ENCODE results near the gene SLC12A8. TPM values are rescaled to one million over a fixed set of nuclear protein-coding genes. Genes with fewer than 3 reads are reported as not detected.

The SLC12A8 gene
- total RNA-seq, 1 donor from 2014 or later, result 13.6 TPM

DNA sequence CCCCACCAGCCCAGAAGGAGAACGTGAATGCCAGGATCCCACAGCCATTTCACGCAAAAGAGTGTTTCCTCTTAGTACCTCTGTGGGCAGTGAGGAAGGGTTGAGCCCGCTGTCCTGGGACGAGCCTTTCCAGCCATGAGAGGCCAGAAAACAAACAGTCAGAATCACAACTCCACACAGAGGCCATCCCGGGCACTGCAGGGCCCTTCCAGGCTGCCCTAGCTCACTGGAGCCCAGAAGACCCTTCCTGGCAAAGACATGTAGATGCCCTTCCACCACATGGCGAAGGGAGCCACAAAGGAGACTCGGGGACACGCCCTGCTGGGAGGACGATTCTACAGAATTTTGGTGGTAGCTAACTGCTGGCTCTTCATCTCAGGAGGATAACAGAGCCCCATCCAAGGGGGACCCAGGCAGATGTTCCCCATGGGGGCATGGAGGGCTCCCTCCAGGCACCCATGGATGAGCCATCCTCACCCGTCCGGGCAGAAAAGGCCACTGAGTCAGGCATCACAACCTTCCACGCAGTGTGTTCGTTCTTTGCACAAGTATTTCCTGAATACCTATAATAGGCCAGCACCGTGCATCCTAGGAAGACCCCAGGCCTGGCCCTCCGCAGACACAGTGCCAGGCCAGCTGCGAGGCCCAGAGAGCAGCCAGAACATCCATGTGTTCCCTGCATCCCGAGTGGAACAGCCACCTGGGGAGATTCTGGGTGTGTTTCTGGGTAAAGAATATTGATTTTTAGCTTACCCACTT is 47.2 kb downstream of the SLC12A8 start:
- Histone ChIP-seq H3K27me3 (ENCODE audit: control insufficient read depth, insufficient read depth, low read length) (no peaks in the 10 kb centered on the region), H3K36me3 (ENCODE audit: control insufficient read depth, insufficient read depth, low read length) (no peaks in the 10 kb centered on the region), H3K4me3 (ENCODE audit: low read depth, low read length) (no peak overlapping the region)
- no peak for DNase-seq (ENCODE audit: low read depth)
- TF ChIP-seq, protein P1, sequence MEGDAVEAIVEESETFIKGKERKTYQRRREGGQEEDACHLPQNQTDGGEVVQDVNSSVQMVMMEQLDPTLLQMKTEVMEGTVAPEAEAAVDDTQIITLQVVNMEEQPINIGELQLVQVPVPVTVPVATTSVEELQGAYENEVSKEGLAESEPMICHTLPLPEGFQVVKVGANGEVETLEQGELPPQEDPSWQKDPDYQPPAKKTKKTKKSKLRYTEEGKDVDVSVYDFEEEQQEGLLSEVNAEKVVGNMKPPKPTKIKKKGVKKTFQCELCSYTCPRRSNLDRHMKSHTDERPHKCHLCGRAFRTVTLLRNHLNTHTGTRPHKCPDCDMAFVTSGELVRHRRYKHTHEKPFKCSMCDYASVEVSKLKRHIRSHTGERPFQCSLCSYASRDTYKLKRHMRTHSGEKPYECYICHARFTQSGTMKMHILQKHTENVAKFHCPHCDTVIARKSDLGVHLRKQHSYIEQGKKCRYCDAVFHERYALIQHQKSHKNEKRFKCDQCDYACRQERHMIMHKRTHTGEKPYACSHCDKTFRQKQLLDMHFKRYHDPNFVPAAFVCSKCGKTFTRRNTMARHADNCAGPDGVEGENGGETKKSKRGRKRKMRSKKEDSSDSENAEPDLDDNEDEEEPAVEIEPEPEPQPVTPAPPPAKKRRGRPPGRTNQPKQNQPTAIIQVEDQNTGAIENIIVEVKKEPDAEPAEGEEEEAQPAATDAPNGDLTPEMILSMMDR (IDR thresholded peaks at IDR 0.05; ENCODE audit: insufficient read depth, low read length, poor library complexity, severe bottlenecking), result peak; percentile 71

- no peaks in the 10 kb centered on the region for H3K27me3 ChIP-seq (ENCODE audit: control insufficient read depth, insufficient read depth, low read length)
- TF ChIP-seq, protein P1 (IDR thresholded peaks at IDR 0.05; ENCODE audit: insufficient read depth, low read length, poor library complexity, severe bottlenecking), result peak; percentile 7
- H3K36me3 ChIP-seq (ENCODE audit: control insufficient read depth, insufficient read depth, low read length), result no peaks in the 10 kb centered on the region
- H3K4me3 ChIP-seq (ENCODE audit: low read depth, low read length), result no peak overlapping the region
- DNase-seq (ENCODE audit: low read depth), result no peak
Measured at GRCh38 chr3:125163739-125164601, 48.6 kb downstream of the SLC12A8 start.

DNA sequence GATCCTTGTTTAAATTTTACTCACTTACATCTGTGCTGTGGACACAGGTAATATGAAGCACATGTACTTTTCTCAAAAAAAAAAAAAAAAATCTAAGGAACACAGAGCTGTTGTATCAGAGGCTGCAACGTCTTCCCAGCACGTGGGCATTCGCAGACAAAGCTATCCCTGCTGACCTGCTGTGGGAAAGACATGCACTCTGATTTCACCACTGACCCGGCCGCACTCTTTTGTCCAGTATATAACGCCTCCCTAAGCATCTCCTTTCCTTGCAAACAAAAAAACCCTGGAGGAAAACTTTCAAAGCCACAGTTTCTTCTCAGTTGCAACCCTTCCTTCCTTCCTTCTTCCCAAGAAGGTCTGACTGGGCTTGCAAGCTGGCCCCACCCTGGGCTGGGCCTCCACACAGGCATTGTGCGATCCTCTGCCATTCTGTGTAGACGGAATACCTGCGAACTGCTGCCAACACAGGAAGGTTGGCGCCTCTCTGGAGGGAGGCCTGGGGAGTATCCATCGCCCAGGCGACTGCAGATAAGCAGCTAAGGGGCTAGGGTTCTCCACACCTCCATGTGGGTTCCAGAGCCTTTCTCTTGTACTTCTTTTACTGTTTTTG is 50.8 kb downstream of the SLC12A8 start:
- no peak for DNase-seq (ENCODE audit: low read depth)
- TF ChIP-seq, protein P1 (IDR thresholded peaks at IDR 0.05; ENCODE audit: insufficient read depth, low read length, poor library complexity, severe bottlenecking), result no peak

DNA sequence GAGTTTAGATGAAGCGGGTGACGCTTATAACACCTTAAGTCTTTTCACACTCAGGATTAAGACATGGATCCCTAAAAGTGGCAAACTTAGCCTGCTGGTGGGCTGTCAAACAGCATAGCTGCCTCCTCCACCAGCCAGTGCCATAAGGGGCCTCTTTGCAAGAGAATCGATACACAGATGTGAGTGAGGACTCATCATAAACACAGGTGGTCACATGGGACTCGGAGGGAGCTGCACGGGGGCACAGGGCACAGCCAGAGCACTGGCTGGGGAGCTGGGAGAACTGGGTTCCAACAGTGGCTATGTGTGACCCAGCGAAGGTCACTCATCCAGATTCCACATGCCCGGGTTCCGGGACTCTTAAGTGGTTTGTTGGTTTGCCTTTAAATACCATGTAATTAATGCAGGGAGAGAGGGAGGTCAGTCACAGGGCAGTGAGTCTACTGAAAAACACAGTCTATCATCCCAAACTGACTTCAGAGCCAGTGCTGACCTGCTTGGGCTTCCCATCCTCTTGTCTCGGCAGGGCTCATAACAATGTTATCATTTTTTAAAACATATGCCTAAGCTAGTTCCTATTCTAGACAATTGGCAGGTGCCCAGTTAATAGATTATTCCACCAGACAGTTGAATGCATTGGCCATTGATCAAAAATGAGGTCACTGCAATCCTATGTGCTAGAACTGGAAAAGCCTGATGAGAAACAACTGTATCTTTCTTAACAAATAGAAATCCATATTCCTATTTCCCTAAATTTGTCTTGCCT is 51.8 kb downstream of the SLC12A8 start:
- TF ChIP-seq, protein P1 (IDR thresholded peaks at IDR 0.05; ENCODE audit: insufficient read depth, low read length, poor library complexity, severe bottlenecking), result no peak
- H3K4me3 ChIP-seq (ENCODE audit: low read depth, low read length), result no peak overlapping the region
- no peaks in the 10 kb centered on the region for H3K36me3 ChIP-seq (ENCODE audit: control insufficient read depth, insufficient read depth, low read length)
- H3K27me3 ChIP-seq (ENCODE audit: control insufficient read depth, insufficient read depth, low read length), result no peaks in the 10 kb centered on the region
- no peak for DNase-seq (ENCODE audit: low read depth)

More for the DNA sequence above, 50.8 kb downstream of the SLC12A8 start:
- Histone ChIP-seq H3K36me3 (ENCODE audit: control insufficient read depth, insufficient read depth, low read length) (no peaks in the 10 kb centered on the region), H3K4me3 (ENCODE audit: low read depth, low read length) (no peak overlapping the region), H3K27me3 (ENCODE audit: control insufficient read depth, insufficient read depth, low read length) (no peaks in the 10 kb centered on the region)

DNA sequence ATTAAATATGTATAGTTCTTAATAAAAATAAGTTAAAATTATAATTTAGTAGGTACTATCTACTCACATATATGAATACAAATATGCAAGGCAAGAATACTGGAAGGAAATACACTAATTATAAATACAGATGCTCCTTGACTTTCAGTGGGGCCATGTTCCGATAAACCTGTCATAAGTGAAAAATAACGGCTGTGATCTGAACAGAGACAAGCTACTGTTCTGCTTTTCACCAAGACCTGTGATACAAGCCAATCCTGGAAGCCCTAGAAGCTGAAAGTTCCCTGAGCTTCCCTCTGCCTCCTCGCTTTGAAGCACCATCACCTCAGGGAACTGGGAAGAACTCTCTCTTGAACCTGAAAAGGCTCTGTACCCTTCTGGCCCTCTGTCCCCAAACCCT is 55.4 kb downstream of the SLC12A8 start:
- TF ChIP-seq, protein P1 (IDR thresholded peaks at IDR 0.05; ENCODE audit: insufficient read depth, low read length, poor library complexity, severe bottlenecking), result no peak
- Histone ChIP-seq H3K36me3 (ENCODE audit: control insufficient read depth, insufficient read depth, low read length) (no peaks in the 10 kb centered on the region), H3K27me3 (ENCODE audit: control insufficient read depth, insufficient read depth, low read length) (no peaks in the 10 kb centered on the region), H3K4me3 (ENCODE audit: low read depth, low read length) (no peak overlapping the region)
- no peak for DNase-seq (ENCODE audit: low read depth)
